Testis (tissue), 3 donors: ENCODE measurements around the gene DYNC1LI1. TPM values are rescaled to one million over a fixed set of nuclear protein-coding genes. Genes with fewer than 3 reads are reported as not detected.

Source experiments
- DNase-seq: peaks from one replicate; pipeline ENCODE4 v3.0.0-alpha.2; 2019
- H3K27ac ChIP-seq, 2 donors: fragments of 200-600 bp; sonication (generic); one replicate each; pipeline ENCODE4 v1.5.1; 2019
- H3K27me3 ChIP-seq: fragments of 200-600 bp; sonication (generic); one replicate; pipeline ENCODE4 v1.5.1; 2019
- H3K36me3 ChIP-seq: fragments of 200-600 bp; sonication (generic); one replicate; pipeline ENCODE4 v1.5.1; 2017; ENCODE audit warnings: low read depth; ENCODE audit errors: missing control alignments
- H3K4me1 ChIP-seq: fragments of 200-600 bp; sonication (generic); one replicate; pipeline ENCODE4 v1.5.1; 2019
- H3K4me3 ChIP-seq, 2 donors: fragments of 200-600 bp; sonication (generic); one replicate each; pipeline ENCODE4 v1.5.1; 2017 to 2019
- H3K9me3 ChIP-seq: fragments of 200-600 bp; sonication (generic); one replicate; pipeline ENCODE4 v1.5.1; 2017
- POLR2A ChIP-seq: fragments of 450-650 bp; IDR thresholded peaks from one replicate; pipeline ENCODE4 v1.6.1; 2017; ENCODE audit warnings: antibody characterized with exemption, mild to moderate bottlenecking, moderate library complexity
- WGBS, 2 donors: methylation state at CpG; one replicate each; pipeline ENCODE4 v1.1.5; 2018; 5-methylcytosine and 5-hydroxymethylcytosine counted together
- intact Hi-C: fragments of 100-400 bp; cut with DNase I; formaldehyde crosslinking; loops from one replicate; pipeline ENCODE4 v1.15.1; 2023; ENCODE audit warnings: low total_unique reads
- polyA plus RNA-seq: library from polyadenylated mRNA; stranded (reverse); fragments of 350-450 nt; fragmentation: Illumina TruSeq; extraction: RNeasy Lipid Tissue Mini Kit (QIAGEN cat#74804); gene quantifications from one replicate; pipeline ENCODE4 v1.2.3, GENCODE V29; 2014; ENCODE audit warnings: low read depth, low replicate concordance; ENCODE audit not compliant: insufficient read depth
- total RNA-seq, 2 donors: library from RNA; depleted of rRNA; stranded (reverse); fragments of >200 nt; gene quantifications; one replicate each; pipeline ENCODE4 v1.2.3, GENCODE V29; 2016
- TF ChIP-seq, protein P1 (sequence below), 3 experiments: fragments of 450-650 bp in 2 of 3; fragments of 200-600 bp in 1 of 3; sonication (generic) in 1 of 3; IDR thresholded peaks; one replicate each; pipeline ENCODE4 v1.5.1; 2016 to 2019; ENCODE audit warnings: antibody characterized with exemption in 3 of 3, mild to moderate bottlenecking in 2 of 3, moderate library complexity in 1 of 3

DYNC1LI1 gene
- total and polyA plus RNA-seq, 3 donors from 2014 or later = 53.9 to 85.7 (median 61.3) TPM

DNA sequence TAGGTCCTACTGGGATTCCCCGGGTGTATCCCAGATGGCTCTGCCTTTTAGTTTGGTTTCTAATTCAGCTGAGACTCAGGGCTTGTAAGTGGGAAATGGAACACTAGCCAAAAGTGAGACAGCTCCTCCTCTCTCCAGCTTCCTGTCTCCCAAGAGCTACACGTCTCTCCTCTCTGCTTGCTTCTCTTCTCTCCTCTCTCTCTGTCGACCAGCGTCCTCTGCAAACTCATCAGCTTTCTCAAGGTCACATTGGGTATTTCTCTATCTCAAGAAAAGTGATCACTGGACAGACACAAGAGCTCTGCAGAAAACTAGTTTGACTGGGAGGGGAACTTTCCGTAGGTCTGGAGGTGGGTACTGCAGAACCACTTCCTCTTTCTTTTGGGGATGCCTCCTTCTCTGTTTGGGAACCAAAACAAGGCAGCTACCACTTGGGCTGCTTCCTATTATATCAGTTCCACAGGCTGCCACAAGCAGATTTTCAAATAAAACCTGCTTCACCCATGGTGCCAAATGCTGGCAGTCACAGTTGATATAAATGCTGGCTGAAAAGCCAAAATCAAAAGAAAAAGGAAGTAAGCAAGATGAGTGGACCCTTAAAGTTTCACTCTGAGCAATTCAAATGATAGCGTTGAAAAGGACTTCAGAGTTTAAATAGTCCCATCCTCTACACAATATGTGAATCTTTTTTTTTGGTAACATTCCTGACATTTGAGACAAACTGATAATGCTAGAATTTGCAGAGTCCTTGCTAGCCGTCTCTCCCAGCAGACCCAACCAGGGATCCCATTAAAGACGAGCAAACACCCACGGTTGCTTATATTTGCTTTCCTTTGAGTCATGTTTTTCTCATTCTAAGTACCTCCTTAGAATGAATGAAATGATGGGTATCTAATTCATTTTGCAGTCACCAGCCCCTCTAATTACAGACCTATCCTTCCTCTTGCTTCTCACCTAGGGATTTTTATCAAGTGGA lies 7.2 kb upstream of the DYNC1LI1 start:
- Histone ChIP-seq H3K4me1 (peaks cover 13% of the 10 kb centered on the region), H3K4me3 (peak overlapping the region; percentile 27 to 49), H3K27ac (peak overlapping the region in 1 of 2 donors; percentile 17), H3K9me3 (no peaks in the 10 kb centered on the region), H3K36me3 (no peaks in the 10 kb centered on the region), H3K27me3 (no peaks in the 10 kb centered on the region)
- WGBS, 2 donors = 21% methylated on average over 9 of the region's 9 CpGs
- peak; percentile 25 for DNase-seq
- intact Hi-C loops = no loop called here
- no peak for TF ChIP-seq POLR2A
- TF ChIP-seq, protein P1, sequence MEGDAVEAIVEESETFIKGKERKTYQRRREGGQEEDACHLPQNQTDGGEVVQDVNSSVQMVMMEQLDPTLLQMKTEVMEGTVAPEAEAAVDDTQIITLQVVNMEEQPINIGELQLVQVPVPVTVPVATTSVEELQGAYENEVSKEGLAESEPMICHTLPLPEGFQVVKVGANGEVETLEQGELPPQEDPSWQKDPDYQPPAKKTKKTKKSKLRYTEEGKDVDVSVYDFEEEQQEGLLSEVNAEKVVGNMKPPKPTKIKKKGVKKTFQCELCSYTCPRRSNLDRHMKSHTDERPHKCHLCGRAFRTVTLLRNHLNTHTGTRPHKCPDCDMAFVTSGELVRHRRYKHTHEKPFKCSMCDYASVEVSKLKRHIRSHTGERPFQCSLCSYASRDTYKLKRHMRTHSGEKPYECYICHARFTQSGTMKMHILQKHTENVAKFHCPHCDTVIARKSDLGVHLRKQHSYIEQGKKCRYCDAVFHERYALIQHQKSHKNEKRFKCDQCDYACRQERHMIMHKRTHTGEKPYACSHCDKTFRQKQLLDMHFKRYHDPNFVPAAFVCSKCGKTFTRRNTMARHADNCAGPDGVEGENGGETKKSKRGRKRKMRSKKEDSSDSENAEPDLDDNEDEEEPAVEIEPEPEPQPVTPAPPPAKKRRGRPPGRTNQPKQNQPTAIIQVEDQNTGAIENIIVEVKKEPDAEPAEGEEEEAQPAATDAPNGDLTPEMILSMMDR (IDR thresholded peaks at IDR 0.05) = no peak

DNA sequence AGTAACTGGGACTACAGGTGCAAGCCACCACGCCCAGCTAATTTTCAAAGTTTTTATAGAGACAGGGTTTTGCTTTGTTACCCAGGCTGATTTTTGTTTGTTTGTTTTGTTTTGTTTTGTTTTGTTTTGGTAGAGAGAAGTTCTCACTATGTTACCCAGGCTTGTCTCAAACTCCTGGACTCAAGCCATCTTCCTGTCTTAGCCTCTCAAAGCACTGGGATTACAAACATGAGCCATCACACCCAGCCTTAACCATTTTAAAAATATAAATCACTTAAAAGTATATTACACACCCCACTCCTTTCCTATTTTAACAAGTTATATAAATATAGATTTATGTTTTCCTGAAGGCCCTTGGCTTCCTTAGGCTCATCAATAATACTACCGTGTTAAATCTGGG lies 6.5 kb upstream of the DYNC1LI1 start:
- Histone ChIP-seq H3K4me3 (no peak overlapping the region), H3K27ac (peak overlapping the region in 1 of 2 donors; percentile 17), H3K9me3 (no peaks in the 10 kb centered on the region), H3K27me3 (no peaks in the 10 kb centered on the region), H3K4me1 (peaks cover 13% of the 10 kb centered on the region), H3K36me3 (no peaks in the 10 kb centered on the region)
- no peak for TF ChIP-seq POLR2A
- TF ChIP-seq, protein P1 (IDR thresholded peaks at IDR 0.05) = no peak
- DNase-seq = no peak
- WGBS, 2 donors = 55 to 59% methylated on average over 2 of the region's 2 CpGs
- intact Hi-C loops = no loop called here

DNA sequence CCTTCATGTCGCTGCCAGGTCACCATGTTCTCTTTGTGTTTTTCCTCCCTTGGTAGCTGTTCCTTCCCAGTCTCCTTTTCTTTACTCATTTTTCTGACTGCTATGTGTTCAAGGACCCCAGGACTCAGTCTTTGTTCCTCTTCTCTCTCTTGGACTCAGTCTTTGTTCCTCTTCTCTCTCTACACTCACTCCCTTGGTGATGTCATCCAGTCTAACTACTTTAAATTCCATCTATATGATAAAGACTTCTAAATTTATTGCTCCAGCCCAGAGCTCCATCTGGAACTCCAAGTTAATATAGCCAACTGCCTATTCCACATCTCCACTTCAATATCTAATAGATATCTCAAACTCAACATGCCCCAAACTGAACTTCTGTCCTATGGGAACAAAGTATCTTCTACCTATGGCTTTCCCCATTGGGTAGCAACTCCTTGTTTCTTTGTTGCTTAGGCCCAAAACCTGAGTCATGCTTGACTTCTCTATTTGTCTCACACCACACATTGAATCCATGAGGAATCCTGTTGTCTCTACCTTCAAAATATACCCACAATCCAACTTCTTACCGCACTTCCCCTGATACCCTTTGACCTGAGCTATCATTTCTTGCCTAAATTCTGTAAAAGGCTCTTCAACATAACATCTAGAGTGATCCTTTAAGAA lies 4.9 kb upstream of the DYNC1LI1 start:
- WGBS, 2 donors = 80 to 91% methylated on average over 2 of the region's 2 CpGs
- Histone ChIP-seq H3K4me3 (no peak overlapping the region), H3K36me3 (no peaks in the 10 kb centered on the region), H3K4me1 (peaks cover 13% of the 10 kb centered on the region), H3K9me3 (no peaks in the 10 kb centered on the region), H3K27ac (no peak overlapping the region), H3K27me3 (no peaks in the 10 kb centered on the region)
- intact Hi-C loops = no loop called here
- no peak for DNase-seq
- no peak for TF ChIP-seq POLR2A
- TF ChIP-seq, protein P1 (IDR thresholded peaks at IDR 0.05) = no peak

DNA sequence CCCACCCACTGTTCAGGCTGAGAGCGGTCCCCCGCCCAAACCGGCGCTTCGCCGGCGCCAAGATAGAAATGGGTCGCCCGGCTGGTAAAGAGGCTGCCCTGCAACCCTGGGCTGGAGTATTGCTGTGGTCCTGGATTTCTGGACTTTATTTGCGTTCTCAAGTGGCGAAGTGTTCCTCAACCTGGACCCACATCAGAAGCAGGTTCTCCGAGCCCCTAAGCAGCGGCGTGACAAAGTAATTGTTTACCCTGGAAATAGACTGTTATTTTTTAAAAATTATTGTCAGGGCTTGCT lies 481 bp upstream of the DYNC1LI1 start:
- TF ChIP-seq, protein P1 (IDR thresholded peaks at IDR 0.05) = no peak
- TF ChIP-seq POLR2A = no peak
- WGBS, 2 donors = 1 to 4% methylated on average over 14 of the region's 14 CpGs
- intact Hi-C loops = no loop called here

More for the DNA sequence above, 481 bp upstream of the DYNC1LI1 start:
- H3K36me3 ChIP-seq = no peaks in the 10 kb centered on the region
- no peak for DNase-seq
- H3K9me3 ChIP-seq = no peaks in the 10 kb centered on the region
- H3K27me3 ChIP-seq = no peaks in the 10 kb centered on the region
- H3K27ac ChIP-seq = peak overlapping the region; percentile 94 to 99
- H3K4me3 ChIP-seq = peak overlapping the region; percentile 80 to 83
- H3K4me1 ChIP-seq = no peaks in the 10 kb centered on the region
